Adipose tissue (tissue), 3 donors: Measurements from ENCODE around the gene EGR2. TPM values are rescaled to one million over a fixed set of nuclear protein-coding genes. Genes with fewer than 3 reads are reported as not detected.

ENCODE experiments used
- H3K27ac ChIP-seq: one replicate; pipeline ENCODE4 v1.5.1; 2013; ENCODE audit warnings: low read depth, low read length
- WGBS, 3 donors: extraction: QIAGEN DNeasy Blood & Tissue Kit; methylation state at CpG; one replicate each; pipeline ENCODE4 v1.1.7; 2013; 5-methylcytosine and 5-hydroxymethylcytosine counted together
- polyA plus RNA-seq, 3 donors: library from polyadenylated mRNA; stranded (reverse); fragments of 200-250 nt; gene quantifications; one replicate each; pipeline ENCODE4 v1.2.3, GENCODE V29; 2013
- donor health status: healthy with polysubstance abuse.
- donor health status: Bipolar disorder and iron deficiency.
- donor health status: healthy.

Gene EGR2
- polyA plus RNA-seq, 3 donors: 2.0 to 21.5 (median 10.4) TPM

GRCh38 chr10:62820586-62820985 is 4.4 kb upstream of the EGR2 start:
- WGBS, 3 donors: 66 to 80% (median 74%) methylated on average over 5 of the region's 5 CpGs
- H3K27ac ChIP-seq: no peak overlapping the region

DNA sequence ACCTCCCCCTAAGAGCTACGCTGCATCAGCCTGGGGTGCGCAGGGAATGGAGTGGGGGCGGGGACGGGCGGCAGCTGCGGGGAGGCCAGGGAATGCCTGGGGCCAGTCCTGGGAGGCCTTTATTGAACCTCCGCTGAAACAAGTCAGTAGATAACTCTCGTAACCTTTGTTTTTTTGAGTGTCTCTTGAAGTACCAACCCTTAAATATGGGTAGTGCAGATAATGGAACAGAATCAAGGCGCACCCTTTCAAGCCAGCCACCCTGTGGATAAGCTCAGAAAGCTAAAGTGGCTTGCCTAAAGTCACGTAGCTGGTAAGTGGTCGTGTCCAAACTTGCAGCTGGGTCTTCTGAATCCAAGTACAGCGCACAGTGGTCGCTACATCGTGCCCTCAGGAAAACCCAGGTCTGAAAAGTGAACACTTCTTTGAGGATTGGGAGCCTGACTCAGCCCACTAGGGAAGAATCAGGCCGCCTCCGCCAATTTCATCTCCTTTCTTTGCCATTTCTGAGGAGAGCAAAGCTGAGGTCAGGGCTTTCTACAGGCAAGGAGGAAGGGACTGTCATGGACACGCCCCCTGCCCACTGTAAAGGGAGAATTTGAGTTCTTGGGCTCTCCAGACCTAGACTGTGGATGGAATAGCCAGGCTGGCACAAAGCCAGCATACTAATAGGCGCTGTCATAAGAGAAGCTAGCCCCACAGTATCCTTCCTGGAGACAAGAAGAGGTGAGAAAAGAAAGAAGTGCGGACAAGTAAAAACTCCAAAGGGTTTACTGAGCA is 3.2 kb upstream of the EGR2 start:
- 40 to 43% (median 41%) methylated on average over 19 of the region's 19 CpGs for WGBS, 3 donors
- H3K27ac ChIP-seq: no peak overlapping the region

DNA sequence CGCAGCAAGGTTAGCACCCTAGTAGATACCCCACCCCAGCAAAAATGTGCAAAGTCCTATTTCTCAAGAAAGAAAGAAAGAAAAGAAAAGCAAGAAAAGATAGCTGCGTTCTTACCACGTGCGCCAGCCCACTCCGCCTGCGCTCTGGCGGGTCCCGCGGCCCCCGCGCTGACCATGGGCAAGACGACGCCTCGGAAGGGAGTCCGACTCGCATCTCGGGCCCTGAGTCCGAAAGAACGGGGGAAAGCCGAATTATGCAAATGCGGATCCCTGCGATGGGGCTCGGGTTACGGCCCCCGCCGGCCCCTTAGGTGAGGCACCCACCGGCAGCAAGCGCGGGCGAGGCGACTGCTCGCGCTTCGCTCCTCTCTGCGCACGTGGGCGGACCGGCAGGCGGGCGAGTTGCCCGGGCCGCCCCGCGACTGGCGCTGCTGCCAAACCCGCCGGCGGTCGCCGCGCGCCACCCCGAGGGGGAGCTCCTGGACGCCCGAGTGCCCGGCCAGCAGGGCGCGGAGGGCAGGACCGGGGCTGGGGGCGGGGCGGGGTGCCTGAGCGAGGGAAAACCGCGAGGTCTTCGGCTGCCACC is 2.4 kb upstream of the EGR2 start:
- H3K27ac ChIP-seq: no peak overlapping the region
- 1 to 5% (median 4%) methylated on average over 53 to 65 of the region's 65 CpGs for WGBS, 3 donors

- H3K27ac ChIP-seq: no peak overlapping the region
- 0 to 1% (median 1%) methylated on average over 46 to 51 of the region's 51 CpGs for WGBS, 3 donors
Observed at GRCh38 chr10:62817766-62818425, 1.7 kb upstream of the EGR2 start.

GRCh38 chr10:62817121-62817765 is 1.1 kb upstream of the EGR2 start:
- H3K27ac ChIP-seq: no peak overlapping the region
- 0 to 1% (median 0%) methylated on average over 41 to 49 of the region's 49 CpGs for WGBS, 3 donors

DNA sequence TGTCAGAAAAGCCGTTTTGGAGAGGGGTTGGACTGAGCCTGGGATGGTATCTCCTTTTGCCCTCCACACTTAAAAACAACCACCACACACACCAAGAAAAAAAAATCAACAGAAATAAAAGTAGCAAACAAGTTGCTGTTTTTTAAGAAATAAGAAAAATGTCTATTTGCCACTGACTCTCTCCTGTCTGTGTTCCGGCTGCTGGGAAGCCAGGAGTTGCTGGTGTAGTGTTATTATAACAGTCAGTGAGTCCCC is 163 bp downstream of the EGR2 start:
- 0 to 1% (median 0%) methylated on average over 2 of the region's 2 CpGs for WGBS, 3 donors
- H3K27ac ChIP-seq: no peak overlapping the region

DNA sequence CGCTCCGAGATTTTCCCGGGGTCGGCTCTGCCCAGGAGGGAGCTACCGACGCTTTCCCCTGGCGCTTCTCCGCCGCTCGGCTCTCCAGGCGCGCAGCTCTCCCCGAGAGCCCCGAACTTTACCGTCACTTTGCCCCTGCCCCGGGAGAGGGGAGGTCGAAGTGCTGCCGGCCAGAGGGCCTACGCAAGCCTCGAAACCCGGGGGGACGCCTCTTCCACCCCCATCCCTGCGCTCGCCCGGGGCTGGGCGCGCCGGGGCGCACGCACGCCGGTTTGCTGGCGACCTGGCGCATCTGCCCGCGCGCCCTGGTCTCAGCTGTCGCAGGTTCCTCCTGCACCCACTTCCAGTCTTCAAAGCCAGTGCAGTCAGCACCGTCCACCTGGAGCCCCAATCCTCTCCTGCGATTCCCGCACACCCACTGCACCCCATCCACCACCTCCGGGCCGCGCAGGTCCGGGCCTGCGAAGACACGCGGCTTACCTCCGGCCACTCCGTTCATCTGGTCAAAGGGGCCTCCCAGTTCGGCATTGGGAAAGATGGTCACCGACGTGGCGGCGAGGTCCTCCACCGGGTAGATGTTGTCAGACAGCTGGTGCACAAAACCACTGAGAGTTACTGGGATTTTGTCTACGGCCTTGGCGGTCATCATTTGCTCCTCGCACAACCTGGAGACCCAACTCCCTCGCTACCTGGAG is 638 bp downstream of the EGR2 start:
- 1 to 2% (median 1%) methylated on average over 56 to 60 of the region's 60 CpGs for WGBS, 3 donors
- H3K27ac ChIP-seq: no peak overlapping the region

- no peak overlapping the region for H3K27ac ChIP-seq
- WGBS, 3 donors: 2 to 4% (median 3%) methylated on average over 44 to 54 of the region's 54 CpGs
Observed at GRCh38 chr10:62814756-62815380, 1.3 kb downstream of the EGR2 start.

GRCh38 chr10:62813981-62814380 is 2.2 kb downstream of the EGR2 start:
- no peak overlapping the region for H3K27ac ChIP-seq
- WGBS, 3 donors: 89 to 97% (median 94%) methylated on average over 5 of the region's 5 CpGs

GRCh38 chr10:62813453-62813852 is 2.7 kb downstream of the EGR2 start:
- WGBS, 3 donors: 86 to 95% (median 93%) methylated on average over 27 of the region's 27 CpGs
- H3K27ac ChIP-seq: no peak overlapping the region

GRCh38 chr10:62812672-62813439 is 3.3 kb downstream of the EGR2 start:
- 85 to 96% (median 91%) methylated on average over 13 of the region's 13 CpGs for WGBS, 3 donors
- no peak overlapping the region for H3K27ac ChIP-seq

DNA sequence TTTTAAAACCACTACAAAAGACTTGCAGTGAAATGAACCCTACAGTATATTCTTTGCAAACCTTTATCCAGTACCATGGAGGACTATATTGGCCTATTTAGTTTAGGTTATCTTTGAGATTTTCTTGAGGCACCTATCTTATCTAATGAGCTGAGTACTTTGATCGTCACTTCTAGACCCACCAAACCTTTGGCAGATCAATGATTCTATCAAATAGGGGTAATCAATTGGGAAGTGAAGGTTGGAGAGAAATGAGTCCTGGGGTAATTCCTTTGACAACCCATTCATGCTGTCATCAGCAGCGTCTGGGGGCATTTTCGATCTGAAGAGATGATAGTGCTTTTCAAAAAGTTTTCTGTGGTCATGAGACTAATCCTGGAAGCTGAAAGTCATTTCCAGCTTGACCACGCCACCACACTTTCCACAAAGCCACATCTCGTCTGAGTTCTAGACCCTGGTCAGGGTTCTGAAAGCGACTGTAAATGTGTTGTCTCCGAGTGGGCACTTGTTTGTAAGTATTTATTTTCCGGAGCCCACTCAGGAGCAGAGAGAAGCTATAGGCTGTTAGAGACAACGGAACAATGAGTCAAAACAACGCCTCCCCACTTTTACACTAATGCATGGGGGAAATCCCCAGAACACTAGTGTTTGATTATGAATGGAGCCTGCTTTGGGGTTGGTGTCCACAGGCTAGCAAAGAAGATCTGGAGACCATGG is 4.8 kb downstream of the EGR2 start:
- whole genome bisulfite sequencing, 3 donors: 88 to 91% (median 90%) methylated on average over 10 of the region's 10 CpGs
- H3K27ac ChIP-seq: no peak overlapping the region

- 84 to 94% (median 89%) methylated on average over 8 of the region's 8 CpGs for WGBS, 3 donors
- no peak overlapping the region for H3K27ac ChIP-seq
Observed at GRCh38 chr10:62810156-62810902, 5.8 kb downstream of the EGR2 start.

DNA sequence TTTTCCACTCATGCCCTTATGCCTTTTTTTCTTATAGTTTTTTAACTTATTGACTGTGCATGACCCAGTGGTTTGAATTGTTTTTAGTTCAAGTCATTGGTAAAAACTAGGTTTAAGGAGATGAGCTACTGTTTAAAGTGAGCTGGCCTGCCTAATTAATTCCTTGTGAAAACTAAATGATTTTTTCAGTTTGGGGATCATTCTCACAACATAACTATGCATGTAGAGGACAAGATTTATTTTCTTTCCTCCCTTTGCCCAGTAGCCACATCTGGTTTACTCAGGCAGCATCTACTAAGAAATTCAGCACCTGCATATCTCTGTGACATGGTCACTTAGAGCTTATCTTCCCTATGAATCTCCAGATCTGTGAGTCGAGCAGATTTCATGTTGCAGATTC is 9.9 kb downstream of the EGR2 start:
- H3K27ac ChIP-seq: no peak overlapping the region
- 18 to 35% (median 22%) methylated on average over 1 of the region's 1 CpG for WGBS, 3 donors

DNA sequence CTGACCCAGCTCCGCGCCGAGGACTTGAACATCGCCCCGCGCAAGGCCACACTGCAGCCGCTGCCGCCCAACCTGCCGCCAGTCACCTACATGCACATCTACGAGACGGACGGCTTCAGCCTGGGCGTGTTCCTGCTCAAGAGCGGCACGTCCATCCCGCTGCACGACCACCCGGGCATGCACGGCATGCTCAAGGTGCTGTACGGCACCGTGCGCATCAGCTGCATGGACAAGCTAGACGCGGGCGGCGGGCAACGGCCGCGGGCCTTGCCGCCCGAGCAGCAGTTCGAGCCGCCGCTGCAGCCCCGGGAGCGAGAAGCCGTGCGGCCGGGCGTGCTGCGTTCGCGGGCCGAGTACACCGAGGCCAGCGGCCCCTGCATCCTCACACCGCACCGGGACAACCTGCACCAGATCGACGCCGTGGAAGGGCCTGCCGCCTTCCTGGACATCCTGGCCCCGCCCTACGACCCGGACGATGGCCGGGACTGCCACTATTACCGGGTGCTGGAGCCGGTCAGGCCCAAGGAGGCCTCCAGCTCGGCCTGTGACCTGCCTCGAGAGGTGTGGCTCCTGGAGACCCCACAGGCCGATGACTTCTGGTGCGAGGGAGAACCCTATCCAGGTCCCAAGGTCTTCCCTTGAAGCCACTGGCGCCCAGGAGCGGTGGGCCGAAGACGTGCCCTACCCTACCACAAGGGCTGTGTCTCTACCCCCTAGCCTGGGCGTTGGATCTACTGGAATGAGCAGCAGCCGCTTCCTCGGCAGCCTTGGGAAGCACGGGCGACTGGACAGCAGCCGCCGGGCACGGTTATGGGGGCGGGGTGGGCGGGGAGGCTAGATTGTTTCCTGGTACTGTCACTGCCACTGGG is 10.7 kb downstream of the EGR2 start:
- 3 to 7% (median 4%) methylated on average over 73 to 77 of the region's 77 CpGs for WGBS, 3 donors
- H3K27ac ChIP-seq: no peak overlapping the region
